Measurements from ENCODE around the gene MED12. TPM values are rescaled to one million over a fixed set of nuclear protein-coding genes. Genes with fewer than 3 reads are reported as not detected.
A peak's percentile ranks its signal among the peaks of the same experiment; 100 is the strongest.

MED12 gene
- total RNA-seq, 1 donor from 2014 or later, result 102 TPM

GRCh38 chrX:71105628-71106027 is 12.8 kb upstream of the MED12 start:
- no peaks in the 10 kb centered on the region for H3K27me3 Mint-ChIP-seq
- TF ChIP-seq, protein P1, sequence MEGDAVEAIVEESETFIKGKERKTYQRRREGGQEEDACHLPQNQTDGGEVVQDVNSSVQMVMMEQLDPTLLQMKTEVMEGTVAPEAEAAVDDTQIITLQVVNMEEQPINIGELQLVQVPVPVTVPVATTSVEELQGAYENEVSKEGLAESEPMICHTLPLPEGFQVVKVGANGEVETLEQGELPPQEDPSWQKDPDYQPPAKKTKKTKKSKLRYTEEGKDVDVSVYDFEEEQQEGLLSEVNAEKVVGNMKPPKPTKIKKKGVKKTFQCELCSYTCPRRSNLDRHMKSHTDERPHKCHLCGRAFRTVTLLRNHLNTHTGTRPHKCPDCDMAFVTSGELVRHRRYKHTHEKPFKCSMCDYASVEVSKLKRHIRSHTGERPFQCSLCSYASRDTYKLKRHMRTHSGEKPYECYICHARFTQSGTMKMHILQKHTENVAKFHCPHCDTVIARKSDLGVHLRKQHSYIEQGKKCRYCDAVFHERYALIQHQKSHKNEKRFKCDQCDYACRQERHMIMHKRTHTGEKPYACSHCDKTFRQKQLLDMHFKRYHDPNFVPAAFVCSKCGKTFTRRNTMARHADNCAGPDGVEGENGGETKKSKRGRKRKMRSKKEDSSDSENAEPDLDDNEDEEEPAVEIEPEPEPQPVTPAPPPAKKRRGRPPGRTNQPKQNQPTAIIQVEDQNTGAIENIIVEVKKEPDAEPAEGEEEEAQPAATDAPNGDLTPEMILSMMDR (IDR thresholded peaks at IDR 0.05), result no peak
- H3K36me3 Mint-ChIP-seq (ENCODE audit: low read depth), result peaks cover 50% of the 10 kb centered on the region
- H3K27ac Mint-ChIP-seq, result peak overlapping the region; percentile 76
- DNase-seq (no peak), ATAC-seq (ENCODE audit: low read depth) (no peak)
- ChIA-PET POLR2A (interaction anchor here (0.7 to 8.2 kb wide), 6 partner anchors 8 to 514 kb away, joined by 3 to 89 read pairs (median 4); partner anchors contain the start of gene MED12), CTCF (interaction anchor here (1.0 kb wide), 1 partner anchor 12 kb away, joined by 3 read pairs; no protein-coding TSS in a partner anchor)
- intact Hi-C loops (cut with micrococcal nuclease), result no loop called here
- H3K9me3 Mint-ChIP-seq, result no peaks in the 10 kb centered on the region
- peak overlapping the region; percentile 4 for H3K4me3 Mint-ChIP-seq
- H3K4me1 Mint-ChIP-seq, result peaks cover 74% of the 10 kb centered on the region

DNA sequence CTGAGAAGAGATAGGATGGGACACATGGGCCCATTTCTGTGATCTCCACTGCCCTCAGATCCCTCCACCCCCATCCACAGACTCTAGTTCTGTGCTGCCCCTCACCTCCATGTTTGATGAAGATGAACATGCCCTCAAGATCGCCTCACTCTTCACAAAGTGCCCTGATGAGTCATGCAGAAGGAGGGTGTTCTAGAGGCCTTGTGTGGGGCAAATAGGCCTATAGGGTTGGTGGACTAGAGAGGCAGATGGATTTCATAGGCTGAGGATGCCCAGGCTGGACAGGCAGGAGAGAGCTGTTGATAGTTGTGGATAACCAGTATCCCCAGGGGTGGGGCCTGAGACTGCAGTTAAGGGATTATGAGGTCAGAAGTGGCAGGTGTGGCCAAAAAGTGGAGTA is 12.0 kb upstream of the MED12 start, which contains the start of gene CXorf65:
Gene CXorf65, minus strand, starts transcription at position 314 of the 400 bp plus-strand sequence. Its CDS starts 184 bp downstream, at position 130.
- DNase-seq (no peak), ATAC-seq (ENCODE audit: low read depth) (no peak)
- Mint-ChIP-seq H3K4me1 (peaks cover 80% of the 10 kb centered on the region), H3K27me3 (no peaks in the 10 kb centered on the region), H3K27ac (peak within 1 kb of the TSS; percentile 76), H3K9me3 (no peaks in the 10 kb centered on the region), H3K4me3 (peak within 1 kb of the TSS; percentile 50), H3K36me3 (ENCODE audit: low read depth) (peaks cover 57% of the 10 kb centered on the region)
- intact Hi-C loops (cut with micrococcal nuclease), result no loop called here
- TF ChIP-seq, protein P1 (IDR thresholded peaks at IDR 0.05), result no peak
- POLR2A ChIA-PET, result interaction anchor here (0.9 to 8.2 kb wide), 3 partner anchors 12 to 22 kb away, joined by 3 to 89 read pairs (median 4); partner anchors contain the start of gene MED12
- CTCF ChIA-PET, result no interaction called here

DNA sequence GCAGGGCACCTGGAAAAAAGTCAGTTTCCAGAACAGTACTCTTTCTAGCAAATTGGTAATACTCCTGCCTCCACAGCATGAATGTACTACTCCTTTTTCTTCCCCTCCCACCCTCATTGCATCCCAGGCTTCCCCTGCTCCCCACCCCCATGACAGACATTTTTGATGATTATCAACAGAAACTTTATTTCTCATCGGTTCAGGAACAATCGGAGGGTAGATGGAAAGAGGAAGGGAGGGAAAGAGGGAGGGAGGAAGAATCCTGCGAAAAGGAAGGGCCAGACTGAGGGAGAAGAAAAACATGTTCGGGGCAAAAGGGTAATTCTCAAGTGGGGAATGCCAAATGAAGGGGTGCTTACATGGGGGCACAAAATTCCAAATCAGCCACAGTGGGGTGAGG is 11.2 kb upstream of the MED12 start:
- DNase-seq, result no peak
- Mint-ChIP-seq H3K27me3 (no peaks in the 10 kb centered on the region), H3K4me3 (peak overlapping the region; percentile 38), H3K4me1 (peaks cover 86% of the 10 kb centered on the region), H3K9me3 (no peaks in the 10 kb centered on the region), H3K27ac (peak overlapping the region; percentile 35), H3K36me3 (ENCODE audit: low read depth) (peaks cover 56% of the 10 kb centered on the region)
- ATAC-seq (ENCODE audit: low read depth), result no peak
- POLR2A ChIA-PET, result no interaction called here
- intact Hi-C loops (cut with micrococcal nuclease), result no loop called here
- TF ChIP-seq, protein P1 (IDR thresholded peaks at IDR 0.05), result no peak
- CTCF ChIA-PET, result no interaction called here

DNA sequence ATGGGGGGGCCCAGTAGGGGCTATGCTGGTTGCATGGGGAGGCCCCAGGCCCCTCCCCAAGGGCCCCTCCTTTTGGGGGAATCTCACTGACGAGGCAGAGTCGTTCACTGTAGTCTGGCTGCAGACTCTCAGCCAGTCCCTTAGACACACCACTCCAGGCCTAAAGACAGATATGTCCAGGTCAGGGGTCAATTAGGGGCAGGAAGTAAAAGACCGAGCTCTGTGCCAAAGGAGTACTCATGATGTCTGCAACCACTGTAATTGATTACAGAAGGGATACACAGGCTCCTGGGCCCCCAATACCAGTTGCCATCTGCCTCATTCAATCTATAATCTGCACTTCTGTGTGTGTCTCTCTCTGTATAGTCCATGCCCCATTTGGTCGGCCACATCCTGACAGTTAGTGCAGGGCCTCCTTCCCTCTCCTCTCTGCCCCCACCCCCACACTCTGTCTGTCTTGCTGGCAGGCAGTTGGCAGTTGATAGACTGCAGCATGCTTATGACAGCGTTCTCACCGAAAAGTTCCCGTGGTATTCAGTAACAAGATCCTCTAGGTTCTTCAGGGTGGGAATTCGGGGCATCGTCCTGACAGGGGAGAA is 10.5 kb upstream of the MED12 start:
- Mint-ChIP-seq H3K4me1 (peaks cover 89% of the 10 kb centered on the region), H3K36me3 (ENCODE audit: low read depth) (peaks cover 56% of the 10 kb centered on the region), H3K4me3 (peak overlapping the region; percentile 95), H3K27me3 (no peaks in the 10 kb centered on the region), H3K9me3 (no peaks in the 10 kb centered on the region), H3K27ac (peak overlapping the region; percentile 52)
- TF ChIP-seq, protein P1 (IDR thresholded peaks at IDR 0.05), result no peak
- DNase-seq (no peak), ATAC-seq (ENCODE audit: low read depth) (no peak)
- ChIA-PET CTCF (no interaction called here), POLR2A (interaction anchor here (0.7 kb wide), 1 partner anchor 9 kb away, joined by 3 read pairs; no protein-coding TSS in a partner anchor)
- intact Hi-C loops (cut with micrococcal nuclease), result no loop called here

DNA sequence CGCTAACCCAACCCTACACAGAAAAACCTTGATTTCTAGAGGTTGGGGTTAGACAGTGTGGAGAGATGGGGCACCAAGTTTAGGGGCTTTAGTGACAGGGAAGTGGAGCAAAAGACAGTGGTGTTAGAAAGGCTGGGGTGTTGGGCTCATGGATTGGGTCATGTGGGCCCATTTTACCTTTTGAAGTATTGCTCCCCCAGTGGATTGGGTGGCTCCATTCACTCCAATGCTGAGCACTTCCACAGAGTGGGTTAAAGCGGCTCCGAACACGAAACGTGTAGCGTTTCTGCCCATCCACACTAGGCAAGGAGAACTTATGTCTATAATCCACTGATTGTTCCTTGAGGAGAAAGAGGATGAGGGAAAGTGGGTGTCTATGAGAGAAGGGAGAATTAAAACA is 9.3 kb upstream of the MED12 start:
- POLR2A ChIA-PET, result interaction anchor here (0.5 to 3.9 kb wide), 4 partner anchors 8 to 86 kb away, joined by 3 to 76 read pairs (median 4); partner anchors contain the start of gene MED12
- CTCF ChIA-PET, result no interaction called here
- no peaks in the 10 kb centered on the region for H3K27me3 Mint-ChIP-seq
- intact Hi-C loops (cut with micrococcal nuclease), result no loop called here
- ATAC-seq (ENCODE audit: low read depth), result no peak
- H3K4me1 Mint-ChIP-seq, result peaks cover 82% of the 10 kb centered on the region
- no peaks in the 10 kb centered on the region for H3K9me3 Mint-ChIP-seq
- peak overlapping the region; percentile 95 for H3K4me3 Mint-ChIP-seq
- H3K36me3 Mint-ChIP-seq (ENCODE audit: low read depth), result peaks cover 56% of the 10 kb centered on the region
- peak overlapping the region; percentile 99 for H3K27ac Mint-ChIP-seq
- no peak for DNase-seq
- TF ChIP-seq, protein P1 (IDR thresholded peaks at IDR 0.05), result no peak
